ENCODE measurements around the gene GSTM5.

- TF ChIP-seq CTCF (conservative IDR thresholded peaks at IDR 0.05; ENCODE audit: low read depth, low read length) (no peak), EZH2 (IDR thresholded peaks at IDR 0.05; ENCODE audit: low read length, unreplicated experiment) (no peak), EZH2phosphoT487 (IDR thresholded peaks at IDR 0.05; ENCODE audit: borderline replicate concordance, low read length) (no peak)
These were observed 22.1 kb upstream of the GSTM5 start for GRCh38 chr1:109689844-109690405.
